GM18498 (cell line): ENCODE data around the gene UIMC1.
"Not testable (repeated sequence)": the region's sequence is repeated elsewhere in the genome, so short reads cannot be mapped to it uniquely, and the experiment has no call there.

Experiments
- ATAC-seq: cut with Tn5 transposase; IDR thresholded peaks from one replicate; pipeline ENCODE4 v1.9.1; 2021; ENCODE audit warnings: mild to moderate bottlenecking, moderate library complexity; ENCODE audit not compliant: unreplicated experiment

The UIMC1 gene

DNA sequence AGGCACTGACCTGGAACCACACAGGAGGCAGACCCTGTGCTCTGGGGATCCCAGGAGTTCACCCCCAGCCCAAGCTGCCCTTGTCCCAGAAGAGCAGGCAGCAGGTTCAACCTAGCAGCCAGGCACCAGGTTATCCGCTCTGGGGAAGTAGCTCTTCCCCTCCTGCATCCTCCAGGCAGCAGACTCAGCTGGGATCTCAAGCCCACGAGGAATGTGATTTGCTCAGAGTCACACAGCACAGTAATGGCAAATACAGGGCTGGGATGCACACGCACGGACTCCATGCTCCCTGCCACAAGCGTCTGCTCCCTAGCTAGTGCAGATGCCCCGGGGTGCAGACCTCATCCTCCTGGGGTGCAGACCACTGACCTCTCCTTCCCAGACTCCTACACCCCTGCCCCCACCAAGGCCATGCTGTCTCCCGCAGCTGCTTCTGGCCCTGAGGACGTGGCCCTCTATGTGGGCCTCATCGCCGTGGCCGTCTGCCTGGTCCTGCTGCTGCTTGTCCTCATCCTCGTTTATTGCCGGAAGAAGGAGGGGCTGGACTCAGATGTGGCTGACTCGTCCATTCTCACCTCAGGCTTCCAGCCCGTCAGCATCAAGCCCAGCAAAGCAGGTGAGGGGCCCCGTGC is 132.9 kb downstream of the UIMC1 start:
- ATAC-seq, result no peak

DNA sequence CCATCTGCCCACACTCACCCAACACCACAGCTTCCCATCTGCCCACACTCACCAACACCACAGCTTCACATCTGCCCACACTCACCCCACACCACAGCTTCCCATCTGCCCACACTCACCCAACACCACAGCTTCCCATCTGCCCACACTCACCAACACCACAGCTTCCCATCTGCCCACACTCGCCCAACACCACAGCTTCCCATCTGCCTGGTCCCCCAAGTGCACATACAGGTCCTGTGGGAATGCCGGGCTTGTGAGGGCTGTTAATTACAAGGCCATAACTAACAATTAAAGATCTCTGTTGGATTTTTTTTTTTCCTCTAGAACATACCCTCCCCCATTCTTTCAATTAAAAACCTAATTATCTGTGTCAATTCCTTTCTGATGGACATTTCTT is 133.6 kb downstream of the UIMC1 start:
- not testable (repeated sequence) for ATAC-seq

GRCh38 chr5:176872586-176872985 is 134.0 kb downstream of the UIMC1 start:
- not testable (repeated sequence) for ATAC-seq

GRCh38 chr5:176870644-176871043 is 135.9 kb downstream of the UIMC1 start:
- not testable (repeated sequence) for ATAC-seq

- ATAC-seq, result no peak
These were observed 136.4 kb downstream of the UIMC1 start for GRCh38 chr5:176870110-176870591.

DNA sequence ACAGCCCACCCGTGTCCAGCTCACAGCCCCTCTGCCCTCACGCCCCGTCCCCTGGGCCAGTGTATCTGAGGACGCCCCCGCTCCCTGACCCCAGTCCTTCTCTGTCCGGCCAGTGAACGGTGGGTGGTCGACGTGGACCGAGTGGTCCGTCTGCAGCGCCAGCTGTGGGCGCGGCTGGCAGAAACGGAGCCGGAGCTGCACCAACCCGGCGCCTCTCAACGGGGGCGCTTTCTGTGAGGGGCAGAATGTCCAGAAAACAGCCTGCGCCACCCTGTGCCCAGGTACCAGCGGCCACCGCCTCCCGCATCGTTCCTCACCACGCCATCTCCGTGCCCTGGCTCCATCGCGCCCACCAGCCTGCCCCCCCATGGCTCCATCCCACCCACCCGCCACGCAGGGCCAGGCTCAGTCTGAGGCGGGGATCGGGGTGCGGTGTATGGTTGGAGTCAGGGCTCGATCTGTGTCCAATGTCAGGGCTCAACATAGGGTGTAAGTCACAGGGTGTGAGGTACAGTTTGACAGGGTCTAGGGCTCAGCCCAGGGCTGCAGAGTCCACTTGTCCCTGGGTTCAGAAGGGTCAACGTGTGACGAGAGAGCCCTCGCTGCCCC is 137.0 kb downstream of the UIMC1 start:
- ATAC-seq, result no peak

DNA sequence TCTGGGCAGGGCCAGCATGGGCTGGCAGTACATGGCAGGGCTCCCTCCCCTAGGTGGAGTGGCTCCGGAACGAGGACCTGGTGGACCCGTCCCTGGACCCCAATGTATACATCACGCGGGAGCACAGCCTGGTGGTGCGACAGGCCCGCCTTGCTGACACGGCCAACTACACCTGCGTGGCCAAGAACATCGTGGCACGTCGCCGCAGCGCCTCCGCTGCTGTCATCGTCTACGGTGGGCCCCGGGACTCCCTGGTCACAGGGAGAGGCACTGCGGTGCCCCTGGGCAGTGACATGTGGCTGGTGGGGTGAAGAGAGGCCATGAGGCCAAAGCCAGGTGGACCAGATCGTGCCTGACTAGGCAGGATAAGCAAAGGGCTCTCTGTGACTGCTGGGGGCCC is 137.8 kb downstream of the UIMC1 start:
- ATAC-seq, result no peak

DNA sequence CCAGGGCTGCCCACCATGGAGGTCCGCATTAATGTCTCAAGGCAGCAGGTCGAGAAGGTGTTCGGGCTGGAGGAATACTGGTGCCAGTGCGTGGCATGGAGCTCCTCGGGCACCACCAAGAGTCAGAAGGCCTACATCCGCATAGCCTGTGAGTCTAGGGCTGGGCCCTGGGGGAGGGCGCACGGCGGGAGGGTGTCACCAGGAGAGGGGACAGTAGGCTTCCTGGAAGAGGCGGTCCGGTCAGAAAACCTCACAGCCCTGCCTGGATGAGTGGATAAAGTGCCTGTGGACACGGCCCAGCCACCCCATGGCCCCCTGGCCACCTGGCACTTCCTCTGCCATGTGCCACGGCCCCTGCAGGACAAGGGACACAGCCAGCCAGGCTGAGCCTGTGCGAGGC is 138.5 kb downstream of the UIMC1 start:
- ATAC-seq, result no peak

DNA sequence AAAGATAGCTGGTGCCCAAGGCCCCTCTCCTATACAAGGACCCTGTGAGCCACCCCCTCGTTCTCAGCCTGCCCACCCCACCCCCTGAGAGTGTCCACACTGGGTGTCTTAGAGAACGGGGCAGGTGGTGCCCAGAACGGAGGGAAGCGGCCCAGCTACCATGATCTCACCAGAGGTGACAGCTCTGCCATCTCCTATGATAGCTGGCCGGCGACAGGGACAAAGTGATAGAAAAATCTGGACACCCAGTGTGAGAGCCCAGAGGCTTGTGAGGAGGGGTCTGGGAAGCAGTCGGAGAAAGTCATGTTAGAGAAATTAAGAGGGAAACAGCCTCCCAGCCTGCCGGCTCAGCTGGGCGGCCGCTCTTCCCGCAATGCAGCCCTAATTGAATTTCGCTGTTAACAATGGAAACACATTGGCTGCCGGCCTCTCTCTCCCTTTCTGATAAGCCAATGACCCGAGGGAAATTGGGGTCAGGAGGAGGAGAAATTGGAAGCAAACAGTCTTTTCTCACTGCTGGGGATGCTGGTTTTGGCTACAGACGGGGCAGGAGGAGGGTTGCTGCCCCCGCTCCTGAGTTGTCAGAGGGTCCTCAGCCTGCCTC is 139.8 kb downstream of the UIMC1 start:
- no peak for ATAC-seq

GRCh38 chr5:176865964-176866363 is 140.6 kb downstream of the UIMC1 start:
- ATAC-seq, result no peak

GRCh38 chr5:176864755-176865154 is 141.8 kb downstream of the UIMC1 start:
- no peak for ATAC-seq

GRCh38 chr5:176863765-176864098 is 142.8 kb downstream of the UIMC1 start:
- no peak for ATAC-seq

- no peak for ATAC-seq
These were observed 143.4 kb downstream of the UIMC1 start for GRCh38 chr5:176863041-176863764.

GRCh38 chr5:176862330-176862995 is 144.1 kb downstream of the UIMC1 start:
- ATAC-seq, result no peak

DNA sequence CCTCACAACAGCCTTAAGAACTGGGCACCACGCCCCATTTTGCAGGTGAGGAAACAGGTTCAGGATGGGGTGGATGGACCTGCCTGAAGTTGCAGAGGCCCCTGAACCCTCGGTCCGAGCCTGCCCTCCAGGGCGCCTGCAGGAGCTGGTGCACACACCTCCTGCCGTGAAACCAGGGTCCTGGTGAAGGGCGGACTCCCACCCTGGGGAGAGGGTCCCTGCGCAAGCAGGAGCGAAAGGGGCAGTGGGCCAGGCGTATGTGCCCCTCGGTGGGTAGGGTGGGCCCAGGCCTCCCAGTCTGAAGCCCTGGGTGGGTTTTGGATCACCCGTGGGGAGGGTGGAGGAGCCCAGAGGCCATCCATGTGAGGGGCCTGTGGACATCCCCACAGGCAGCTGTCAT is 145.3 kb downstream of the UIMC1 start:
- no peak for ATAC-seq

- ATAC-seq, result no peak
These were observed 146.2 kb downstream of the UIMC1 start for GRCh38 chr5:176860381-176860780.

GRCh38 chr5:176859916-176860315 is 146.7 kb downstream of the UIMC1 start:
- no peak for ATAC-seq

DNA sequence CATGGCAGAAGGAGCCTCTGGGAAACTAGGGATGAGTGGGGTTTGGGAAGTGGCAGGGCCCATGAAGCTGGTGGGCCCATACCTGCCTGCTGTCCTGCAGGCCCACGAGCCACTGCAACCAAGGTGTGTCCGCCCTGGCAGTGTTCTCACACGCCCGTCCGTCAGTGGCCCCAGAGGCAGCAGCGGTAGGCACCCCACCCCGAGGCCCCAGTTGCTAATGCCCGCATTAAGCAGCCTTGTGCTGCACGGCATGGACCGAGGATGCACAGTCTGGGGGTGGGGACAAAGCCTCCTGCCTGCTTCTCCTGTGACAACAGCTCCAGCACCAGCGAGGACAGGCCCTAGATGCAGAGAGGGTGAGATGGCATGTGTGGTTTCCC is 148.7 kb downstream of the UIMC1 start:
- ATAC-seq, result no peak

- ATAC-seq, result no peak
These were observed 149.2 kb downstream of the UIMC1 start for GRCh38 chr5:176857216-176857893.

DNA sequence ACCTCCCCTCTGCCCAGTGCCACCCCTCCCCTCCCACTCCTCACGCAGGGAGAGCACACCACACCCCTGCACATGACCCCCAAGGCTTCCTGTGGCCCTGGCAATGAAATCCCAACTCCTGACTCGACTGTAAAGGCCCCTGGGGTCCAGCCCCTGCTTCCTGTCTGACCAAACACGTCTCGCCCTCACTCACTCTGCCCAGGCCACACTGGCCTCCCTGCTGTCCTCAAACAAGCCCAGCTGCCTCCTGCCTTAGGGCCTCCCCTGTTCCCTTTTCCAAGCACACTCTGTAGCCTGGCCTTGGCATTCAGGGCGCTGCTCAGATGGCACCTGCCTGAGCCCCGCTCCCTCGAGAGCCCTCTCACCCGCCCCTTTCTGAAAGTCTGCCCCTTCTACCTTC is 149.8 kb downstream of the UIMC1 start:
- ATAC-seq, result no peak

DNA sequence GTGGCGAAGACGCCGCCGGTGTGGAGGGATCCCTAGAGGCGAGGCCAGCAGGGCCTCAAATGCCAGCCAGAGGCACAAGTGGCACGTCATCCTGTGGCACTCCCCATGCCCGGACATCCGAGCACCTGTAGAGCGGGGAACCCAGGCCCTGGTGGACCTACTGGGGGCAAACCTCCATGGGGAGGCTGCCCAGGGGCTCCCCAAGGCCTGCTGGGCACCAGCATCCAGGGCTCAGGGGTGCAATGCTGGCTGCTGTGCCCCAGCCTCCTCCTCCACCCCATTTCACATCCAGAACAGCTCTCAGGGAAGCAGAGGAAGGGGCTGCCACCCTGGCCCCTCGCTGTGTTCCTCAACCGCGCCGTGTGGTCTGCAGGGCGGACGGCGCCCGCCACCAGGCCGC is 151.0 kb downstream of the UIMC1 start:
- no peak for ATAC-seq
